CD8-positive, alpha-beta memory T cell (primary cell): ENCODE results near the gene TSPAN2. TPM values are rescaled to one million over a fixed set of nuclear protein-coding genes. Genes with fewer than 3 reads are reported as not detected.

Source experiments
- CTCF ChIA-PET: fragments of 350-600 bp; sonication (Branson Sonifier 250); formaldehyde crosslinking; loops from one replicate; lab custom pipeline; 2021; ENCODE audit warnings: antibody characterized with exemption; lab: Charles Lee
- POLR2A ChIA-PET: fragments of 350-600 bp; sonication (Branson Sonifier 250); formaldehyde crosslinking; loops from one replicate; lab custom pipeline; 2021; ENCODE audit warnings: antibody characterized with exemption; lab: Charles Lee
- DNase-seq, 5 donors: peaks; one replicate each; pipeline versions ENCODE4 v3.0.0 to v3.0.0-alpha.2; 2020 to 2022; ENCODE audit warnings: mixed read lengths in 1 of 5
- H3K27ac ChIP-seq: one replicate; pipeline ENCODE4 v1.7.0; 2013; ENCODE audit warnings: low read depth, mild to moderate bottlenecking, low read length, moderate library complexity
- H3K27me3 ChIP-seq: 2 replicates; pipeline ENCODE4 v1.7.0; 2013; ENCODE audit warnings: low read length, mild to moderate bottlenecking; ENCODE audit not compliant: insufficient read depth, poor library complexity, severe bottlenecking
- H3K36me3 ChIP-seq: 2 replicates; pipeline ENCODE4 v1.7.0; 2013; ENCODE audit warnings: mild to moderate bottlenecking, low read length, moderate library complexity; ENCODE audit not compliant: insufficient read depth
- H3K4me1 ChIP-seq: 2 replicates; pipeline ENCODE4 v1.7.0; 2013; ENCODE audit warnings: mild to moderate bottlenecking, low read length, moderate library complexity; ENCODE audit not compliant: insufficient read depth
- H3K4me3 ChIP-seq: 2 replicates; pipeline ENCODE4 v1.7.0; 2013; ENCODE audit warnings: mild to moderate bottlenecking, low read length
- H3K9me3 ChIP-seq: 2 replicates; pipeline ENCODE4 v1.7.0; 2013; ENCODE audit warnings: mild to moderate bottlenecking, low read length
- H3K27ac Mint-ChIP-seq, 8 donors: one replicate each; pipeline ENCODE4 v1.8.0; 2020 to 2021; ENCODE audit warnings: mixed read lengths in 8 of 8, mild to moderate bottlenecking in 6 of 8, inconsistent platforms in 3 of 8, moderate library complexity in 3 of 8
- H3K27me3 Mint-ChIP-seq, 2 donors: one replicate each; pipeline ENCODE4 v1.8.0; 2020 to 2021; ENCODE audit warnings: mixed read lengths in 2 of 2, mild to moderate bottlenecking in 1 of 2, moderate library complexity in 1 of 2
- H3K36me3 Mint-ChIP-seq, 3 donors: one replicate each; pipeline ENCODE4 v1.8.0; 2020 to 2021; ENCODE audit warnings: mixed read lengths in 3 of 3, inconsistent platforms in 1 of 3, mild to moderate bottlenecking in 1 of 3
- H3K4me1 Mint-ChIP-seq, 3 donors: one replicate each; pipeline ENCODE4 v1.8.0; 2020 to 2021; ENCODE audit warnings: mixed read lengths in 3 of 3, inconsistent platforms in 1 of 3, mild to moderate bottlenecking in 1 of 3
- H3K4me3 Mint-ChIP-seq, 7 donors: one replicate each; pipeline ENCODE4 v1.8.0; 2020 to 2021; ENCODE audit warnings: mixed read lengths in 7 of 7, mild to moderate bottlenecking in 6 of 7, moderate library complexity in 4 of 7, inconsistent platforms in 2 of 7
- H3K9me3 Mint-ChIP-seq, 5 donors: one replicate each; pipeline ENCODE4 v1.8.0; 2020 to 2022; ENCODE audit warnings: mixed read lengths in 5 of 5, mild to moderate bottlenecking in 3 of 5, moderate library complexity in 2 of 5, inconsistent platforms in 1 of 5
- polyA plus RNA-seq: library from polyadenylated mRNA; unstranded; fragments of 300-500 nt; fragmentation: Illumina TruSeq; gene quantifications from one replicate; pipeline ENCODE4 v1.2.3, GENCODE V29; 2021
- total RNA-seq, 2 experiments: library from RNA; stranded (reverse); gene quantifications; one replicate each; pipeline ENCODE4 v1.2.3, GENCODE V29; 2021

TSPAN2 gene
- total RNA-seq (1 to 10 TPM; 1.3 to 2.0 TPM), polyA plus RNA-seq (7.1 TPM)

- H3K27me3 Mint-ChIP-seq, result no peaks in the 10 kb centered on the region
- POLR2A ChIA-PET, result no interaction called here
- peak; percentile 61 to 81 (median 64) for DNase-seq
- Histone ChIP-seq H3K36me3 (no peaks in the 10 kb centered on the region), H3K9me3 (no peaks in the 10 kb centered on the region), H3K4me3 (peak within 1 kb of the TSS; percentile 63), H3K27me3 (no peaks in the 10 kb centered on the region), H3K4me1 (peaks cover 26% of the 10 kb centered on the region), H3K27ac (peak within 1 kb of the TSS; percentile 25)
- CTCF ChIA-PET, result interaction anchor here (0.8 to 3.9 kb wide), 4 partner anchors 9 to 37 kb away, joined by 3 to 14 read pairs (median 6); no protein-coding TSS in a partner anchor
- peak within 1 kb of the TSS; percentile 79 to 94 (median 86) for H3K4me3 Mint-ChIP-seq
- no peaks in the 10 kb centered on the region for H3K9me3 Mint-ChIP-seq
- peaks cover 38 to 56% (median 54%) of the 10 kb centered on the region in 3 donors for H3K4me1 Mint-ChIP-seq
- H3K27ac Mint-ChIP-seq, result peak within 1 kb of the TSS; percentile 73 to 96 (median 84)
- H3K36me3 Mint-ChIP-seq, result peaks cover 0 to 2% (median 0%) of the 10 kb centered on the region in 3 donors
Measured at GRCh38 chr1:115089420-115090185, at the start of gene TSPAN2. TSS of gene TSPAN2 (minus strand) at chr1:115089503. CDS start at chr1:115089432, 71 bp downstream.

- Histone ChIP-seq H3K4me3 (no peak overlapping the region), H3K27ac (no peak overlapping the region), H3K4me1 (no peaks in the 10 kb centered on the region), H3K9me3 (no peaks in the 10 kb centered on the region), H3K36me3 (no peaks in the 10 kb centered on the region), H3K27me3 (peaks cover 4% of the 10 kb centered on the region)
- peak; percentile 24 to 62 (median 32) for DNase-seq
- ChIA-PET POLR2A (no interaction called here), CTCF (interaction anchor here (0.6 to 1.7 kb wide), 8 partner anchors 11 to 845 kb away, joined by 3 to 4 read pairs (median 3); no protein-coding TSS in a partner anchor)
- Mint-ChIP-seq H3K27ac (peak overlapping the region in 3 of 8 donors; percentile 17 to 66 (median 35)), H3K4me3 (peak overlapping the region in 6 of 7 donors; percentile 56 to 71 (median 64)), H3K9me3 (no peaks in the 10 kb centered on the region), H3K27me3 (peaks cover 18 to 55% of the 10 kb centered on the region in 2 donors), H3K4me1 (peaks cover 3 to 6% (median 5%) of the 10 kb centered on the region in 3 donors), H3K36me3 (no peaks in the 10 kb centered on the region)
Measured at GRCh38 chr1:115138973-115139372, 49.7 kb upstream of the TSPAN2 start.

GRCh38 chr1:115138271-115138670 is 49.0 kb upstream of the TSPAN2 start:
- H3K36me3 Mint-ChIP-seq, result no peaks in the 10 kb centered on the region
- H3K27me3 ChIP-seq, result peaks cover 3% of the 10 kb centered on the region
- no peaks in the 10 kb centered on the region for H3K4me1 ChIP-seq
- ChIA-PET POLR2A (no interaction called here), CTCF (interaction anchor here (0.7 to 1.7 kb wide), 6 partner anchors 11 to 846 kb away, joined by 3 to 4 read pairs (median 3); no protein-coding TSS in a partner anchor)
- no peaks in the 10 kb centered on the region for H3K9me3 Mint-ChIP-seq
- peaks cover 18 to 55% of the 10 kb centered on the region in 2 donors for H3K27me3 Mint-ChIP-seq
- peaks cover 3 to 6% (median 5%) of the 10 kb centered on the region in 3 donors for H3K4me1 Mint-ChIP-seq
- no peaks in the 10 kb centered on the region for H3K36me3 ChIP-seq
- H3K4me3 ChIP-seq, result no peak overlapping the region
- no peak for DNase-seq
- H3K27ac ChIP-seq, result no peak overlapping the region
- H3K27ac Mint-ChIP-seq, result no peak overlapping the region
- no peak overlapping the region for H3K4me3 Mint-ChIP-seq
- no peaks in the 10 kb centered on the region for H3K9me3 ChIP-seq

- Mint-ChIP-seq H3K4me3 (no peak overlapping the region), H3K27me3 (peaks cover 14 to 47% of the 10 kb centered on the region in 2 donors), H3K27ac (no peak overlapping the region), H3K9me3 (no peaks in the 10 kb centered on the region), H3K36me3 (no peaks in the 10 kb centered on the region), H3K4me1 (peaks cover 3 to 6% (median 5%) of the 10 kb centered on the region in 3 donors)
- ChIA-PET POLR2A (interaction anchor here (0.7 kb wide), 1 partner anchor 179 kb away, joined by 5 read pairs; no protein-coding TSS in a partner anchor), CTCF (interaction anchor here (1.2 to 1.6 kb wide), 2 partner anchors 458 to 569 kb away, joined by 3 to 4 read pairs; no protein-coding TSS in a partner anchor)
- no peak for DNase-seq
- no peak overlapping the region for H3K27ac ChIP-seq
- no peaks in the 10 kb centered on the region for H3K9me3 ChIP-seq
- no peaks in the 10 kb centered on the region for H3K4me1 ChIP-seq
- H3K4me3 ChIP-seq, result no peak overlapping the region
- H3K36me3 ChIP-seq, result no peaks in the 10 kb centered on the region
- H3K27me3 ChIP-seq, result no peaks in the 10 kb centered on the region
Measured at GRCh38 chr1:115137191-115137590, 47.9 kb upstream of the TSPAN2 start.

- peaks cover 10 to 42% of the 10 kb centered on the region in 2 donors for H3K27me3 Mint-ChIP-seq
- Histone ChIP-seq H3K27me3 (no peaks in the 10 kb centered on the region), H3K27ac (no peak overlapping the region), H3K9me3 (no peaks in the 10 kb centered on the region), H3K4me3 (no peak overlapping the region), H3K36me3 (no peaks in the 10 kb centered on the region), H3K4me1 (no peaks in the 10 kb centered on the region)
- ChIA-PET POLR2A (no interaction called here), CTCF (no interaction called here)
- no peak for DNase-seq
- H3K4me1 Mint-ChIP-seq, result peaks cover 3 to 6% (median 5%) of the 10 kb centered on the region in 3 donors
- H3K4me3 Mint-ChIP-seq, result no peak overlapping the region
- H3K36me3 Mint-ChIP-seq, result no peaks in the 10 kb centered on the region
- no peak overlapping the region for H3K27ac Mint-ChIP-seq
- no peaks in the 10 kb centered on the region for H3K9me3 Mint-ChIP-seq
Measured at GRCh38 chr1:115136706-115137105, 47.4 kb upstream of the TSPAN2 start.

GRCh38 chr1:115136106-115136505 is 46.8 kb upstream of the TSPAN2 start:
- POLR2A ChIA-PET, result no interaction called here
- H3K4me3 Mint-ChIP-seq, result no peak overlapping the region
- H3K36me3 Mint-ChIP-seq, result no peaks in the 10 kb centered on the region
- Histone ChIP-seq H3K36me3 (no peaks in the 10 kb centered on the region), H3K9me3 (no peaks in the 10 kb centered on the region), H3K27ac (no peak overlapping the region), H3K4me3 (no peak overlapping the region), H3K4me1 (no peaks in the 10 kb centered on the region), H3K27me3 (no peaks in the 10 kb centered on the region)
- H3K4me1 Mint-ChIP-seq, result peaks cover 3 to 6% (median 5%) of the 10 kb centered on the region in 3 donors
- no peak for DNase-seq
- H3K27ac Mint-ChIP-seq, result no peak overlapping the region
- no peaks in the 10 kb centered on the region for H3K9me3 Mint-ChIP-seq
- CTCF ChIA-PET, result no interaction called here
- peaks cover 10 to 39% of the 10 kb centered on the region in 2 donors for H3K27me3 Mint-ChIP-seq

GRCh38 chr1:115135681-115136080 is 46.4 kb upstream of the TSPAN2 start:
- Mint-ChIP-seq H3K27me3 (peaks cover 10 to 36% of the 10 kb centered on the region in 2 donors), H3K27ac (peak overlapping the region in 1 of 8 donors; percentile 26), H3K4me1 (peaks cover 3 to 6% (median 5%) of the 10 kb centered on the region in 3 donors), H3K36me3 (no peaks in the 10 kb centered on the region), H3K4me3 (no peak overlapping the region), H3K9me3 (no peaks in the 10 kb centered on the region)
- Histone ChIP-seq H3K27me3 (no peaks in the 10 kb centered on the region), H3K9me3 (no peaks in the 10 kb centered on the region), H3K4me1 (no peaks in the 10 kb centered on the region), H3K4me3 (no peak overlapping the region), H3K36me3 (no peaks in the 10 kb centered on the region), H3K27ac (no peak overlapping the region)
- ChIA-PET CTCF (no interaction called here), POLR2A (no interaction called here)
- no peak for DNase-seq
